ENCODE measurements around the gene ZFPM1. TPM values are rescaled to one million over a fixed set of nuclear protein-coding genes. Genes with fewer than 3 reads are reported as not detected.

Gene ZFPM1
- total RNA-seq, 1 donor from 2014 or later: 3.6 TPM

GRCh38 chr16:88527937-88528743, 75.1 kb downstream of the ZFPM1 start:
- intact Hi-C loops (cut with DNase I): loop anchor here (2.0 kb wide), 1 partner anchor 85 kb away; no protein-coding TSS in a partner anchor
- ATAC-seq (ENCODE audit: poor library complexity): no peak
- no peak for DNase-seq

GRCh38 chr16:88528902-88529318, 75.8 kb downstream of the ZFPM1 start:
- intact Hi-C loops (cut with DNase I): no loop called here
- ATAC-seq (ENCODE audit: poor library complexity) (no peak), DNase-seq (no peak)

GRCh38 chr16:88529596-88529995, 76.5 kb downstream of the ZFPM1 start:
- intact Hi-C loops (cut with DNase I): no loop called here
- DNase-seq (no peak), ATAC-seq (ENCODE audit: poor library complexity) (no peak)

DNA sequence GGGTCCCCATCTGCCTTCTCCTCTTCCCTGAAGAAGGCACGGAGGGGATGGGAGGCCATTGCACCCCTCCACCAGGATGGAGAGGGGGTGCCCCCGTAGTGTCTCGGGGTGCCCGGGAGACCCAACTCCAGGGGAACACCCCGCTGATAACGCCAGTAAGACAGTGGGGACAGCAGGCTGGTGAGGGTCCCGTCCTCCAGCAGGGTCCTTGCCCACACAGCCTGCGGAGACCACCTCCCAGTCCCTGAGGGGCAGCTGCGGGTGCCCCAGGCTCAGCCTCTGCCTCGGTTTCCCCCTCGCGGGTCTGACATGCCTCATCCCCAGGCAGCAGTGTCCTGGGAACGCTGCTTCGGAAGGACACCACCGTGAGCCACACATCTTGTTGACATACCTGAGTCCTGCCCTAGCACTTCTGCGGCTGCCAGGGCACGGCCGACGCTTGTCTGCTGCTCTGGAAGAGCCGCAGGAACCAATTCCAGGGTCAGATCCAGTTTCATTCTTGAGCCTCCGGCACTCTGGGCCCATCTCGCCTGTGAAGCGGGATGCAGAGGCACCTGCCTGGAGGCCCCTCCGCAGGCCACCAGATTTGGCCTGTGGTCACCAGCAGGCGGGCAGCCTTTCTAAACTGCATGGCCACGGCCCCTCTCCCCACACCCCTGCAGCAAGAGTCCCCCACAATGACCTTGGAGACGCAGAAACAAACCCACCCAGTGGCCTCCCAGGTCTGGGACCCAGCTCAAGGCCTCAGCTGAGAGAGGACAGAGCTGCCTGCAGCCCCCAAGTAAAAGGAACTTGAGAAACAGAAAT, 77.2 kb downstream of the ZFPM1 start:
- intact Hi-C loops (cut with DNase I): no loop called here
- DNase-seq: no peak
- no peak for ATAC-seq (ENCODE audit: poor library complexity)

GRCh38 chr16:88530858-88531203, 77.8 kb downstream of the ZFPM1 start:
- ATAC-seq (ENCODE audit: poor library complexity) (no peak), DNase-seq (no peak)
- intact Hi-C loops (cut with DNase I): no loop called here

GRCh38 chr16:88531346-88531745, 78.3 kb downstream of the ZFPM1 start:
- no peak for DNase-seq
- intact Hi-C loops (cut with DNase I): no loop called here
- no peak for ATAC-seq (ENCODE audit: poor library complexity)

DNA sequence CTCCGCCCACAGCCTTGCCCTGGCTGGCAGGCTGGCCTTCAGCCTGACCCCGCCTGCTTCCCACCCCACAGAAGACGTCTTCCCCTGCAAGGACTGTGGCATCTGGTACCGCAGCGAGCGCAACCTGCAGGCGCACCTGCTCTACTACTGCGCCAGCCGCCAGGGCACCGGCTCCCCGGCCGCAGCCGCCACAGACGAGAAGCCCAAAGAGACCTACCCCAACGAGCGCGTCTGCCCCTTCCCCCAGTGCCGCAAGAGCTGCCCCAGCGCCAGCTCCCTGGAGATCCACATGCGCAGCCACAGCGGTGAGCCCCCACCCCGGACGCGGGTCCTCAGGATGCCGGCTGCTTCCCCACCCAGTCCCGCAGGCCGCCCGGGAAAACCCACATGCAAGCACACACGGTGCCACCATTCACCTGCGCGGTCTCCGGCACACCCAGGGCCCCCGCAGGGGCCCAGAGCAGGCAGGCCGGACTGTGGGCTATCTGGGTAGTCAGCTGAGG, 78.9 kb downstream of the ZFPM1 start:
- DNase-seq (no peak), ATAC-seq (ENCODE audit: poor library complexity) (no peak)
- intact Hi-C loops (cut with DNase I): no loop called here

- intact Hi-C loops (cut with DNase I): no loop called here
- ATAC-seq (ENCODE audit: poor library complexity) (no peak), DNase-seq (no peak)
These were observed 79.6 kb downstream of the ZFPM1 start for GRCh38 chr16:88532434-88533241.

GRCh38 chr16:88533381-88533917, 80.4 kb downstream of the ZFPM1 start:
- intact Hi-C loops (cut with DNase I): no loop called here
- DNase-seq: no peak
- ATAC-seq (ENCODE audit: poor library complexity): no peak

DNA sequence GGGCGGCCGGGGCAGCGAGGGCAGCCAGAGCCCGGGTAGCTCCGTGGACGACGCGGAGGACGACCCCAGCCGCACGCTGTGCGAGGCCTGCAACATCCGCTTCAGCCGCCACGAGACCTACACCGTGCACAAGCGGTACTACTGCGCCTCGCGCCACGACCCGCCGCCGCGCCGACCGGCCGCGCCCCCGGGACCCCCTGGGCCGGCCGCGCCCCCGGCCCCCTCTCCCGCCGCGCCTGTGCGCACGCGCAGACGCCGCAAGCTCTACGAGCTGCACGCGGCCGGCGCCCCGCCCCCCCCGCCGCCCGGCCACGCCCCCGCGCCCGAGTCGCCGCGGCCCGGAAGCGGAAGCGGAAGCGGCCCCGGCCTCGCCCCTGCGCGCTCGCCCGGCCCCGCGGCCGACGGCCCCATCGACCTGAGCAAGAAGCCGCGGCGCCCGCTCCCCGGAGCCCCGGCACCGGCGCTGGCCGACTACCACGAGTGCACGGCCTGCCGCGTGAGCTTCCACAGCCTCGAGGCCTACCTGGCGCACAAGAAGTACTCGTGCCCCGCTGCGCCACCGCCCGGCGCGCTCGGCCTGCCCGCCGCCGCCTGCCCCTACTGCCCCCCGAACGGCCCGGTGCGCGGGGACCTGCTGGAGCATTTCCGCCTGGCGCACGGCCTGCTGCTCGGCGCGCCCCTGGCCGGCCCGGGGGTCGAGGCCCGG, 81.0 kb downstream of the ZFPM1 start:
- DNase-seq: peak; percentile 90
- intact Hi-C loops (cut with DNase I): no loop called here
- ATAC-seq (ENCODE audit: poor library complexity): peak; percentile 72

DNA sequence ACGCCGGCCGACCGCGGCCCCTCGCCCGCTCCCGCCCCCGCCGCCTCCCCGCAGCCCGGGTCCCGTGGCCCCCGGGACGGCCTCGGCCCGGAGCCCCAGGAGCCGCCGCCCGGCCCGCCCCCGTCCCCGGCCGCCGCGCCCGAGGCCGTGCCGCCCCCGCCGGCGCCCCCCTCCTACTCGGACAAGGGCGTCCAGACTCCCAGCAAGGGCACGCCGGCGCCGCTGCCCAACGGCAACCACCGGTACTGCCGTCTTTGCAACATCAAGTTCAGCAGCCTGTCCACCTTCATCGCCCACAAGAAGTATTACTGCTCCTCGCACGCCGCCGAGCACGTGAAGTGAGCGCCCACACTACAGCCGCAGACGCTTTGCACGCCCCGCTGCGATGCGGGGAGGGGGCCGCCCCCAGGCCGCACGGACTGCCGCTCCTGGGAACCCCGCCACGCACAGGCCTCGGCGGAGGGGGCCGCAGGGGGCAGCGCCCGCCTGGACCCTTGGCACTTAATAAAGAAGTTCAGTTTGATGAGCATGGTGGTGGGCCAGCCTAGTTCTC, 81.6 kb downstream of the ZFPM1 start:
- intact Hi-C loops (cut with DNase I): no loop called here
- ATAC-seq (ENCODE audit: poor library complexity): peak; percentile 29
- peak; percentile 79 for DNase-seq

- DNase-seq (no peak), ATAC-seq (ENCODE audit: poor library complexity) (peak; percentile 6)
- intact Hi-C loops (cut with DNase I): no loop called here
These were observed 82.2 kb downstream of the ZFPM1 start for GRCh38 chr16:88535191-88535856.

GRCh38 chr16:88535857-88536222, 82.8 kb downstream of the ZFPM1 start:
- intact Hi-C loops (cut with DNase I): no loop called here
- DNase-seq: no peak
- no peak for ATAC-seq (ENCODE audit: poor library complexity)

GRCh38 chr16:88536510-88536909, 83.4 kb downstream of the ZFPM1 start:
- ATAC-seq (ENCODE audit: poor library complexity): no peak
- intact Hi-C loops (cut with DNase I): no loop called here
- DNase-seq: no peak

- ATAC-seq (ENCODE audit: poor library complexity) (no peak), DNase-seq (no peak)
- intact Hi-C loops (cut with DNase I): no loop called here
These were observed 84.1 kb downstream of the ZFPM1 start for GRCh38 chr16:88536971-88537751.

DNA sequence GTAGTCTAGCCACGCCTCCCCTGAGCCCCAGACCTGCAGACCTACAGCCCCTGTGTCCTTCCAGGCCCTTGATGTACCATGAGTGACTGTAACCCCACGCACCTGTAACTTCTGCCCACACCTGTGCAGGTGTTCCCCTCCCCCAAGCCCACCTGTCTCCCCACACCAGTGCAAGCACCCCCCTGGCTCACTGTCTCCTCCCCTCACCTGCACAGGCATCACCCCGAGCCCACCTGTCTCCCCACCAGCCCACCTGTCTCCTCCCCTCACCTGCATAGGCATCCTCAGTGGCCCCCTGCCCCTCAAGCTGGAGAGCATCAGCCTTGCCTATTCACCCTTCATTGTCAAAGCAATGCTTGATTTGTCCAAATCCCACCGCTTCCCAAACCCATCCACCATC, 84.8 kb downstream of the ZFPM1 start:
- intact Hi-C loops (cut with DNase I): no loop called here
- DNase-seq (no peak), ATAC-seq (ENCODE audit: poor library complexity) (no peak)
